Panc1 (cell line): ENCODE data around the gene SYCE3. TPM values are rescaled to one million over a fixed set of nuclear protein-coding genes. Genes with fewer than 3 reads are reported as not detected.

ENCODE experiments used
- ATAC-seq: fragments of 200-7000 bp; cut with Tn5 transposase; 2 replicates; pipeline ENCODE4 v1.9.1; 2020; ENCODE audit warnings: mild to moderate bottlenecking, moderate library complexity
- BruUV-seq: library from RNA; stranded (reverse); fragments of 400-500 nt; replicated peaks from 2 replicates; lab custom pipeline; 2021; lab: Mats Ljungman, UMichigan
- CTCF ChIA-PET: fragments of 300-600 bp; sonication (Branson Sonifier 250); formaldehyde crosslinking; loops from one replicate; lab custom pipeline; 2022; ENCODE audit warnings: antibody characterized with exemption; lab: Charles Lee
- POLR2A ChIA-PET: fragments of 300-600 bp; sonication (Branson Sonifier 250); formaldehyde crosslinking; loops from one replicate; lab custom pipeline; 2022; ENCODE audit warnings: antibody characterized with exemption; lab: Charles Lee
- DNase-seq: peaks from one replicate; pipeline ENCODE4 v3.0.0-alpha.2; 2010; ENCODE audit warnings: low read depth, low spot score
- H3K27ac ChIP-seq: 2 replicates; pipeline ENCODE4 v1.5.1; 2011; ENCODE audit warnings: mild to moderate bottlenecking, low read length, inconsistent platforms
- H3K27me3 ChIP-seq: fragments of 200-500 bp; sonication (Bioruptor generic); 2 replicates; pipeline ENCODE4 v1.6.0; 2014; ENCODE audit warnings: low read length, inconsistent platforms; ENCODE audit not compliant: control insufficient read depth, insufficient read depth
- H3K36me3 ChIP-seq: fragments of 200-500 bp; sonication (Bioruptor generic); 2 replicates; pipeline ENCODE4 v1.5.1; 2014; ENCODE audit warnings: inconsistent platforms, mild to moderate bottlenecking, low read length, moderate library complexity; ENCODE audit not compliant: control insufficient read depth, insufficient read depth
- H3K4me1 ChIP-seq: 2 replicates; pipeline ENCODE4 v1.5.1; 2011; ENCODE audit warnings: inconsistent platforms, mild to moderate bottlenecking, low read length, moderate library complexity; ENCODE audit not compliant: control insufficient read depth, insufficient read depth
- H3K4me3 ChIP-seq, 2 experiments: 2 replicates each; pipeline ENCODE4 v1.5.1; 2011 to 2012; ENCODE audit warnings: low read depth in 2 of 2, low read length in 2 of 2, mild to moderate bottlenecking in 2 of 2, inconsistent platforms in 1 of 2, moderate library complexity in 1 of 2
- H3K9me3 ChIP-seq: fragments of 200-500 bp; sonication (Bioruptor generic); 2 replicates; pipeline ENCODE4 v1.5.1; 2014; ENCODE audit warnings: low read depth, mild to moderate bottlenecking, inconsistent platforms, low read length, moderate library complexity; ENCODE audit not compliant: control insufficient read depth, insufficient read depth
- POLR2AphosphoS5 ChIP-seq: IDR thresholded peaks from 2 replicates; pipeline ENCODE4 v1.6.1; 2012; ENCODE audit warnings: mild to moderate bottlenecking, low read depth, low read length, moderate library complexity
- SIN3A ChIP-seq: IDR thresholded peaks from 2 replicates; pipeline ENCODE4 v1.6.1; 2012; ENCODE audit warnings: low read depth, mild to moderate bottlenecking, low read length, moderate library complexity, borderline replicate concordance; ENCODE audit not compliant: insufficient read depth
- TCF7L2 ChIP-seq: IDR thresholded peaks from 2 replicates; pipeline ENCODE4 v1.6.1; 2011; ENCODE audit warnings: mild to moderate bottlenecking, low read depth, low read length, inconsistent platforms
- in situ Hi-C: cut with HindIII; loops from 2 replicates; pipeline ENCODE4 v1.10.0; 2016; ENCODE audit warnings: low sequenced_read_pairs, low pct_unique_long_range_greater_than_20kb
- intact Hi-C: fragments of 100-400 bp; cut with micrococcal nuclease; formaldehyde crosslinking; loops from one replicate; pipeline ENCODE4 v1.10.0; 2022; ENCODE audit not compliant: unreplicated experiment
- total RNA-seq: library from RNA; stranded (reverse); gene quantifications from one replicate; pipeline ENCODE4 v1.2.1, GENCODE V29; 2021; ENCODE audit not compliant: unreplicated experiment
- TF ChIP-seq, protein P1 (sequence below), 2 experiments: IDR thresholded peaks; 2 replicates each; pipeline ENCODE4 v1.6.1; 2011 to 2012; ENCODE audit warnings: low read depth in 2 of 2, control low read depth in 1 of 2, low read length in 1 of 2, mild to moderate bottlenecking in 1 of 2, moderate library complexity in 1 of 2; ENCODE audit not compliant: insufficient read depth in 1 of 2
- TF ChIP-seq, protein P2 (sequence below): fragments of 450-650 bp; IDR thresholded peaks from 2 replicates; pipeline ENCODE4 v1.5.1; 2017; ENCODE audit warnings: mild to moderate bottlenecking

Gene SYCE3
- total RNA-seq, 1 experiment from 2014 or later = not detected

DNA sequence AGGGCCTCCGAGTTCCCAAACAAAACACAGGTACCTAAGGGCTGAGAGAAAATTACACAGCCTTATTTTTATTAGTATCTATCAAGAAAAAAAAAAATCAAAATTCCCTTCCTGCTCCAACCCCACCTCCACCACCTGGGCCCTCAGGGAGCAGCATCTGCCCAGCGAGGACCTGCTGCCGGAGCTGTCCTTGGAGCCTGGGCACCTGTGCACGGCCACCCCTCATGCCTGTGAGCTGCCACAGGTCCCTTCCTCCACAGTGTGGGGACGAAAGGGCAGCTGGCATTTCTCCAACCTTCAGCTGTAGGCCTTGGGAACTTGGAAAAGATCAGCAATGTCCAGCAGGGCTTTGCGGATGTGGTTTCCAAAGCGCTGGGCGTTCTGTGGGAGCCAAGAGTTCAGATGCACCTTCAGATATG, 6.3 kb upstream of the SYCE3 start:
- Histone ChIP-seq H3K9me3 (no peaks in the 10 kb centered on the region), H3K4me1 (no peaks in the 10 kb centered on the region), H3K4me3 (no peak overlapping the region), H3K36me3 (no peaks in the 10 kb centered on the region), H3K27ac (no peak overlapping the region), H3K27me3 (no peaks in the 10 kb centered on the region)
- ATAC-seq (no peak), DNase-seq (no peak)
- intact Hi-C loops (no loop called here), in situ Hi-C loops (no loop called here)
- TF ChIP-seq POLR2AphosphoS5 (no peak), SIN3A (no peak), TCF7L2 (no peak)
- TF ChIP-seq, protein P1, sequence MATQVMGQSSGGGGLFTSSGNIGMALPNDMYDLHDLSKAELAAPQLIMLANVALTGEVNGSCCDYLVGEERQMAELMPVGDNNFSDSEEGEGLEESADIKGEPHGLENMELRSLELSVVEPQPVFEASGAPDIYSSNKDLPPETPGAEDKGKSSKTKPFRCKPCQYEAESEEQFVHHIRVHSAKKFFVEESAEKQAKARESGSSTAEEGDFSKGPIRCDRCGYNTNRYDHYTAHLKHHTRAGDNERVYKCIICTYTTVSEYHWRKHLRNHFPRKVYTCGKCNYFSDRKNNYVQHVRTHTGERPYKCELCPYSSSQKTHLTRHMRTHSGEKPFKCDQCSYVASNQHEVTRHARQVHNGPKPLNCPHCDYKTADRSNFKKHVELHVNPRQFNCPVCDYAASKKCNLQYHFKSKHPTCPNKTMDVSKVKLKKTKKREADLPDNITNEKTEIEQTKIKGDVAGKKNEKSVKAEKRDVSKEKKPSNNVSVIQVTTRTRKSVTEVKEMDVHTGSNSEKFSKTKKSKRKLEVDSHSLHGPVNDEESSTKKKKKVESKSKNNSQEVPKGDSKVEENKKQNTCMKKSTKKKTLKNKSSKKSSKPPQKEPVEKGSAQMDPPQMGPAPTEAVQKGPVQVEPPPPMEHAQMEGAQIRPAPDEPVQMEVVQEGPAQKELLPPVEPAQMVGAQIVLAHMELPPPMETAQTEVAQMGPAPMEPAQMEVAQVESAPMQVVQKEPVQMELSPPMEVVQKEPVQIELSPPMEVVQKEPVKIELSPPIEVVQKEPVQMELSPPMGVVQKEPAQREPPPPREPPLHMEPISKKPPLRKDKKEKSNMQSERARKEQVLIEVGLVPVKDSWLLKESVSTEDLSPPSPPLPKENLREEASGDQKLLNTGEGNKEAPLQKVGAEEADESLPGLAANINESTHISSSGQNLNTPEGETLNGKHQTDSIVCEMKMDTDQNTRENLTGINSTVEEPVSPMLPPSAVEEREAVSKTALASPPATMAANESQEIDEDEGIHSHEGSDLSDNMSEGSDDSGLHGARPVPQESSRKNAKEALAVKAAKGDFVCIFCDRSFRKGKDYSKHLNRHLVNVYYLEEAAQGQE (IDR thresholded peaks at IDR 0.05; ENCODE audit: insufficient read depth in 1 of 2, low read depth in 2 of 2, low read length in 1 of 2) = no peak
- TF ChIP-seq, protein P2, sequence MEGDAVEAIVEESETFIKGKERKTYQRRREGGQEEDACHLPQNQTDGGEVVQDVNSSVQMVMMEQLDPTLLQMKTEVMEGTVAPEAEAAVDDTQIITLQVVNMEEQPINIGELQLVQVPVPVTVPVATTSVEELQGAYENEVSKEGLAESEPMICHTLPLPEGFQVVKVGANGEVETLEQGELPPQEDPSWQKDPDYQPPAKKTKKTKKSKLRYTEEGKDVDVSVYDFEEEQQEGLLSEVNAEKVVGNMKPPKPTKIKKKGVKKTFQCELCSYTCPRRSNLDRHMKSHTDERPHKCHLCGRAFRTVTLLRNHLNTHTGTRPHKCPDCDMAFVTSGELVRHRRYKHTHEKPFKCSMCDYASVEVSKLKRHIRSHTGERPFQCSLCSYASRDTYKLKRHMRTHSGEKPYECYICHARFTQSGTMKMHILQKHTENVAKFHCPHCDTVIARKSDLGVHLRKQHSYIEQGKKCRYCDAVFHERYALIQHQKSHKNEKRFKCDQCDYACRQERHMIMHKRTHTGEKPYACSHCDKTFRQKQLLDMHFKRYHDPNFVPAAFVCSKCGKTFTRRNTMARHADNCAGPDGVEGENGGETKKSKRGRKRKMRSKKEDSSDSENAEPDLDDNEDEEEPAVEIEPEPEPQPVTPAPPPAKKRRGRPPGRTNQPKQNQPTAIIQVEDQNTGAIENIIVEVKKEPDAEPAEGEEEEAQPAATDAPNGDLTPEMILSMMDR = no peak
- POLR2A ChIA-PET = no interaction called here
- CTCF ChIA-PET = interaction anchor here (0.6 kb wide), 1 partner anchor 639 kb away, joined by 3 read pairs; no protein-coding TSS in a partner anchor
- no TSS peak for BruUV-seq

DNA sequence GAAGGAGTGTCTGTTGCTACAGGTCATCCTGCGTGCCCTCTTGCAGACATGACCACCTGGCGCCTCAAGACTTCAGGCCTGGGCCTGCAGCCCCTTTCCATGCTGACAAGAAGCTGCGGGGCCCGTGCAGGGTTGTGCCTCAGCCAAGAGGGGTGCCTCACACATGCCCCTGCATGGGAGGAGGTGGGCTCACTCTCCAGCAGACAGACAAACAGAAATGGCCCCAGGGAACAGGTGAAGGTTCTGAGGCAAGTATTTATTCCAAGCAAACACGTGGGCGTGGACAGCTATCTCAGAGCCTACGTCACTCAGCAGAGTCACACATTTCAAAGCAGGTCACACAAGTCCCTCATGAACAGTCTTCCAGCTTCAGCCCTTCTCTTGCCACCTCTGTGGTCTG, 5.9 kb upstream of the SYCE3 start:
- H3K27ac ChIP-seq = no peak overlapping the region
- no peaks in the 10 kb centered on the region for H3K9me3 ChIP-seq

More for the DNA sequence above, 5.9 kb upstream of the SYCE3 start:
- H3K4me1 ChIP-seq = 0 out of 2 replicates have a peak, but pooled peaks cover 2% of the 10 kb centered on the region
- no peak overlapping the region for H3K4me3 ChIP-seq
- in situ Hi-C loops (no loop called here), intact Hi-C loops (no loop called here)
- no TSS peak for BruUV-seq
- no peak for DNase-seq
- ATAC-seq = no peak
- CTCF ChIA-PET = interaction anchor here (0.6 kb wide), 1 partner anchor 639 kb away, joined by 3 read pairs; no protein-coding TSS in a partner anchor
- no peaks in the 10 kb centered on the region for H3K36me3 ChIP-seq
- H3K27me3 ChIP-seq = no peaks in the 10 kb centered on the region
- POLR2A ChIA-PET = no interaction called here
- TF ChIP-seq, protein P1 (IDR thresholded peaks at IDR 0.05; ENCODE audit: insufficient read depth in 1 of 2, low read depth in 2 of 2, low read length in 1 of 2) = no peak
- TF ChIP-seq SIN3A = no peak
- TF ChIP-seq, protein P2 = no peak
- TF ChIP-seq POLR2AphosphoS5 = no peak
- TF ChIP-seq TCF7L2 = no peak
